GM18909 (cell line): ENCODE results near the gene ZNF358.

Experiments used
- ATAC-seq: cut with Tn5 transposase; IDR thresholded peaks from one replicate; pipeline ENCODE4 v1.9.1; 2021; ENCODE audit warnings: mild to moderate bottlenecking; ENCODE audit not compliant: unreplicated experiment, poor library complexity

The ZNF358 gene

GRCh38 chr19:7519361-7520130 is 3.6 kb downstream of the ZNF358 start:
- no peak for ATAC-seq

GRCh38 chr19:7520131-7521051 is 4.5 kb downstream of the ZNF358 start:
- ATAC-seq = no peak

- no peak for ATAC-seq
These were observed 5.7 kb downstream of the ZNF358 start for GRCh38 chr19:7521551-7522071.

- peak; percentile 85 for ATAC-seq
These were observed 6.4 kb downstream of the ZNF358 start, which contains the start of gene MCOLN1 for GRCh38 chr19:7522072-7522922. TSS of gene MCOLN1 (plus strand) at chr19:7522624. CDS start at chr19:7522751, 127 bp downstream.

GRCh38 chr19:7522923-7523667 is 7.2 kb downstream of the ZNF358 start:
- ATAC-seq = peak; percentile 3

- no peak for ATAC-seq
These were observed 8.6 kb downstream of the ZNF358 start for GRCh38 chr19:7524523-7524922.

GRCh38 chr19:7524992-7525739 is 9.3 kb downstream of the ZNF358 start:
- no peak for ATAC-seq

GRCh38 chr19:7526059-7526929 is 10.4 kb downstream of the ZNF358 start:
- ATAC-seq = no peak

- ATAC-seq = no peak
These were observed 11.8 kb downstream of the ZNF358 start for GRCh38 chr19:7527516-7528191.

- no peak for ATAC-seq
These were observed 12.3 kb downstream of the ZNF358 start for GRCh38 chr19:7528192-7528519.

GRCh38 chr19:7528522-7529245 is 12.8 kb downstream of the ZNF358 start:
- no peak for ATAC-seq

GRCh38 chr19:7529246-7529600 is 13.3 kb downstream of the ZNF358 start:
- no peak for ATAC-seq

GRCh38 chr19:7529610-7530490 is 13.9 kb downstream of the ZNF358 start:
- ATAC-seq = no peak

- ATAC-seq = no peak
These were observed 17.5 kb downstream of the ZNF358 start for GRCh38 chr19:7533281-7533885.

- ATAC-seq = no peak
These were observed 18.1 kb downstream of the ZNF358 start for GRCh38 chr19:7533925-7534480.
